ENCODE results near the gene ZNF791. TPM values are rescaled to one million over a fixed set of nuclear protein-coding genes. Genes with fewer than 3 reads are reported as not detected.
A peak's percentile ranks its signal among the peaks of the same experiment; 100 is the strongest.

ZNF791 gene
- total and polyA plus RNA-seq, 2 of the 13 experiments (the other 11 are each of a cell fraction or from before 2014, with no cell fraction given): 12.8 to 17.4 TPM

GRCh38 chr19:12669270-12670158 lies 58.8 kb downstream of the ZNF791 start (continued):
- no peak for TF ChIP-seq ZBTB8A (CRISPR knock-in tag; IDR thresholded peaks at IDR 0.05; ENCODE audit: borderline replicate concordance, low read depth)
- TF ChIP-seq GRHL1 (CRISPR knock-in tag; conservative IDR thresholded peaks at IDR 0.05): no peak
- TF ChIP-seq NKX3-1 (CRISPR knock-in tag; IDR thresholded peaks at IDR 0.05): no peak; the same call in 1 of the 2 replicates
- peak; percentile 51 for TF ChIP-seq ZNF772 (CRISPR knock-in tag; IDR thresholded peaks at IDR 0.05)
- TF ChIP-seq RFXANK (CRISPR knock-in tag; IDR thresholded peaks at IDR 0.05): 0 out of 2 replicates have a peak, but pooled peaks have one; percentile 31
- no peak; the same call in 1 of the 2 replicates for TF ChIP-seq ZZZ3 (CRISPR knock-in tag; IDR thresholded peaks at IDR 0.05; ENCODE audit: borderline replicate concordance)
- no peak for TF ChIP-seq KAT2B (IDR thresholded peaks at IDR 0.05; ENCODE audit: borderline replicate concordance, low read depth, low read length)
- TF ChIP-seq ZNF296 (CRISPR knock-in tag; conservative IDR thresholded peaks at IDR 0.05): no peak; the same call in 1 of the 2 replicates
- TF ChIP-seq ZNF607 (CRISPR knock-in tag; IDR thresholded peaks at IDR 0.05; ENCODE audit: borderline replicate concordance): peak; percentile 82; the same call in 1 of the 2 replicates
- TF ChIP-seq MTERF4 (CRISPR knock-in tag; IDR thresholded peaks at IDR 0.05): peak; percentile 68; the same call in 1 of the 2 replicates
- no peak for TF ChIP-seq ZNF615 (CRISPR knock-in tag; IDR thresholded peaks at IDR 0.05; ENCODE audit: borderline replicate concordance)
- no peak for TF ChIP-seq RNF219 (CRISPR knock-in tag; IDR thresholded peaks at IDR 0.05)
- peak; percentile 25; the same call in 1 of the 2 replicates for TF ChIP-seq PATZ1 (CRISPR knock-in tag; IDR thresholded peaks at IDR 0.05)
- no peak for TF ChIP-seq ZNF543 (CRISPR knock-in tag; IDR thresholded peaks at IDR 0.05)
- peak; percentile 81; the same call in 1 of the 2 replicates for TF ChIP-seq ZNF580 (CRISPR knock-in tag; IDR thresholded peaks at IDR 0.05; ENCODE audit: borderline replicate concordance, low read depth)
- TF ChIP-seq ZNF530 (CRISPR knock-in tag; IDR thresholded peaks at IDR 0.05; ENCODE audit: low read depth): no peak
- TF ChIP-seq MED13 (CRISPR knock-in tag; IDR thresholded peaks at IDR 0.05): no peak
- TF ChIP-seq THAP11 (CRISPR knock-in tag; IDR thresholded peaks at IDR 0.05): peak; percentile 94
- TF ChIP-seq SP5 (CRISPR knock-in tag; IDR thresholded peaks at IDR 0.05; ENCODE audit: borderline replicate concordance, low read depth): peak; percentile 24; the same call in 1 of the 2 replicates
- no peak for TF ChIP-seq ZNF510 (CRISPR knock-in tag; IDR thresholded peaks at IDR 0.05; ENCODE audit: low read depth)
- TF ChIP-seq SATB2 (CRISPR knock-in tag; IDR thresholded peaks at IDR 0.05): no peak
